Stimulated activated CD4-positive, alpha-beta T cell treated with anti-CD3 and anti-CD28 coated beads, Interleukin-1b, Interleukin-23, amount 100 ng/mL, for 4 hours (primary cell): Measurements from ENCODE around the gene ANXA11.

Source experiments
- DNase-seq, 2 donors: peaks; one replicate each; pipeline ENCODE4 v3.0.0-alpha.2; 2020; ENCODE audit warnings: low read depth in 2 of 2

Gene ANXA11

DNA sequence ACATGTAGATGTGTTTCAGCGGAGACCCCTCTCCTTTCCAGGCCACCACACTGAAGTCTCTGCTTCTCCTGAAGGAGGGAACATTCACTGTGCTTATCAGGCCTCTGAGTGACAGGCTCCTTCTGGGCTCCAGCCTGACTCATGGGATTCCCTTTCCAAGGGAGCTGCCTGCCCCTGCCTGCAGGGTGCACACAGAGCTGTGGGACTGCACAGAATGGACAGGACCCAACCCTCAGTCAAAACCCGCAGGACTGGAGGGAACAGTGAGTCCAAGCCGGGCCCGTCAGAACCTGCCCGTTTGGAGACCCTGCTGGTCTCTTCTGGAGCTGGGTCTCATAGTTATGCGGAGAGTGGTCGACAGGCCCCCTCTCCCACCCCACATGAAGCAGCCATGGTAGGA is 40.2 kb downstream of the ANXA11 start:
- DNase-seq = no peak

DNA sequence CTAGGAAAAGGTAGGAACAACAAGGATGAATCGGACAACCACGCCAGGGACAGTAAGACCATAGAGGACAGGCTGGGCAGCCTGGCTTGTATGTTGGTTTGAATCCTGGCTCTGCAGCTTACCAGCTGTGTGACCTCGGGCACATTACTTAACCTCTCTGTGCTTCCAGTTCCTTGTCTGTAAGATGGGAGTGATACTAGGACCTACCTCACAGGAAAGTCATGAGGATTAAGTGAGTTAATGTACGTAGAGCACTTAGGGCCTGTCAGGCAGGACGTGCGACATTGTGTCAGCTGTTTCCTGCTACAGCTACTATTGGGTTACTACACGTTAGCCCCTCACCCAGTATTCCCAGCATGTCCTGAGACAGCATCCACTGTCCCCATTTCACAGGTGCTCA is 40.7 kb downstream of the ANXA11 start:
- no peak for DNase-seq

DNA sequence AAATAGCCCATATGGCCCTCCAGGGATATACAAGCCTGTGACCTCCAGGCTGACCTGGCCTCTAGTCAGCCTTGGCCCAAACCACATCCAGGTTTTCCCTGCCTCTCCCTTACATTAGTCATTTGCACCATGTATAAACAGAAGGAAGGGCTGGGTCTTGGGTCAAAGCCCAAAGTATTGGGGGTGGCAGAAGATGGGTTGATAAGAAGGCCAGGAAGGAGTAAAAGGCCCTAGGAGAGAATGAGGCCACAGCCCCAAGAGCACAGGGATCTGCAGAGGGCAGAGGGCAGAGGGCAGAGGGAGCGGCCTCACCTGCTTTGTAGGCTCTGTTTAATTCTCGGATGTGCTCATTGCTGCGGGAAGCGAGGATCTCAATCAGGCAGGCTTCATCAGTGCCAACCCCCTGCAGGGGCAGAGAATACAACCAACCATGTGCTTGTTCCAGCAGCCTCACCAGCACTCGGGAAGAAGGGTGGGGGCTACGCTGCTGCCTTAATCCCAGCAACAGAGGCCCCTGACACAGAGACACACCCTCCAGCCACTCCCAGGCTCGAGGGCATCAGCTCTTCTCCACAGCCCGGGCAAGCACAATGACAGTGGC is 41.5 kb downstream of the ANXA11 start:
- no peak for DNase-seq

DNA sequence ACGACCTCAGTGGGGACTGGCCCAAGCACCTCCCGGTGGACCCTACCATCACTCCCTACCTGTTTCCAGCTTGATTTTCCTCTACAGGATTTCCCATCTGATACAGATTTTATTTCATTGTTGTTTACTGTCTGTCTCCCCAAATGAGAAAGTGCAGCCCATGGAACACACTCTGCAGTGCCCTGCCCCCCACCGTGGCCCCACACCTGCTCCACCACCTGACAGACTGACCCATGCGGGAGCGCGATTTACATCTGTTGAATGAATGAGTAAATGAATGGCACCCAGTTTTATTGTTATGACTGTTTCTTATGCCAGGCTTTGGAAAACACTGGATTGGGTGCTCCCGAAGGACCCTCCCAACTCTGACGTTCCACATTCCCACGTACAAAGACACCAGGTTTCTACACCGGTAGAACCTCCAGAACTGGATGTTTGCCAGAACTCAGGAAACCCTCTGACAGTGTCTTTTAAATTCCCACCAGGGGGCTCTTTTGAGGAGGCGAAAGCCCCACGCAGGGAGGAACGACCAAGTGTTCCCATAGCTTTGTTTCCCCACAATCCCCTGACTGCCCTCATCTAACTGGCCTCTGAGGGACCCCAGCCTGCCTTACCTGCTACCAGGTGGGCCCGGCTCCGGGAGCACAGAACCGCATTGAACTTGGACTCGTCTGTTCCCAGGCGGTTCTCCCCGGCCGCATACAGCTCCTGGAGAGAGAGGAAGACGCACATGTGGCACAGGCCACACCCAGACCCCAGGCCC is 43.8 kb downstream of the ANXA11 start:
- no peak for DNase-seq

DNA sequence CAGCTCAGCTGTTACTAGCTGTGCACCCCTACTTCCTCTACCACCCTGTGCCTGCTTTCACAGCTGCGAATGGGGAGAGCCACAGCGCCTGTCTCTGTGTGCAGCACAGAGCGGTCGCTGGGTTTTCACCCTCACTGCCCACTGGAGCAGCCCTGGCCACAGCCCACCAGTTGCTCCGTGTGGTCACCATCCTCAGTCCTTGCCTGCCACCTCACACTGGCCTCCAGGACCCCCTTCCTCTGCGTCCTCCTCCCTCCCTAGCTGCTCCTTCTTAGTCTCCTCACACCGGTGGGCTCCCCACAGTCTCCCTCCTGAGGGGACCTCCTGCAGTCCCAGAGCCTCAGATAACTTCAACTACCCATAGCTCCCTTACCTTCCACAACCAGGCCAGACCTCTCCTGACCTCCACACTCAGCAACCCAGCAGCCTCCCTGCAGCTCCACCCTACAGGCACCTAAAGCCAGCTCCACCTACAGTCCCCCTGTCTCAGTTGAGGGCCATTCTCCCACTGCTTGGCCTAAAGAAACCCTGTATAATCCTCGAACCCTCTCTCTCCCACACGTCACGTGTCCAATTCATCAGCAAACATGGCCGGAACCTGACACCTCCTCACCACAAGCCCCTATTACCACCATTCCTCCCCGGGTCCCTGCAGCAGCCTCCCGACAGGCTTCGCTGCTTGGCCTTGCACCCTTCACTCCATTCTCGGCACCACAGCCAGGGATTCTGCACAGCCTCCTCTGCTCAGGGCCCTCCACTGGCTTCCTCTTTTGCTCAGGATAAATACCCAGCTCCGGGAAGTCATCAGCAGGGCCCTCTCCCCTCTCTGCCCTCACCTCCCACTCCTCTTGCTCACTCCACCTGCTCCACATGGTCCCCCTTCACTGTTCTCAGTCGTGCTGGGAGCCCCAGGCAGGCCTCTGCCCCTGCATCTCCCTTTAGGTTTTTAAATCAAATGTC is 44.7 kb downstream of the ANXA11 start:
- no peak for DNase-seq

DNA sequence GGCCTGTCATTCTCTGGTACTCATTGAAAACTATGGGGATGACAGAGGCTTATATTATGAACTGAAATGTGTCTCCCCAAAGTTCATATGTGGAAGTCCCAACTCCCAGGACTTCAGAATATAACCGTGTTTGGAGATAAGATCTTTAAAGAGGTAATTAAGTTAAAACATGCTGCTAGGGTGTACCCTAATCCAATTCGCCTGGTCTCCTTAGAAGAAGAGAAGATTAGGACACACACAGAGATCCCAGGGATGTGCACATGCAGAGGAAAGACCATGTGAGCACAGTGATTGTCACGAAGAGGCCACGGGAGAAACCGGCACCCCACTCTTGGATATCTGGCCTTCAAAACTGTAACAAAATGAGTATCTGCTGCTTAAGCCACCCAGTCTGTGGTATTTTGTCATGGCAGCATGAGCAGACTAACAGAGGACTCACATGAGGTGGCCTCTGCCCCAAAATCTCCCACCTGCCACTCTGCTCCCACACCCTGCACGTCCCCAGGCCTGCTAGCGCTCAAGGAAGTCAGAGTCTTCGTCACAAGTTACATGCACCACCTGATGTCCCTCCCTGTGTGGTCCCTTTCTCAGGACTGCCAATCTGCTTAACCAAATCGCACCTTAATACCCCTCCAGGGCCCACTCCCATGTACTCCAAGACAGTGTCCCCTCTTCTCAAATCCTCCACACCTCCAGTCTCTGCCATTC is 46.0 kb downstream of the ANXA11 start:
- no peak for DNase-seq

DNA sequence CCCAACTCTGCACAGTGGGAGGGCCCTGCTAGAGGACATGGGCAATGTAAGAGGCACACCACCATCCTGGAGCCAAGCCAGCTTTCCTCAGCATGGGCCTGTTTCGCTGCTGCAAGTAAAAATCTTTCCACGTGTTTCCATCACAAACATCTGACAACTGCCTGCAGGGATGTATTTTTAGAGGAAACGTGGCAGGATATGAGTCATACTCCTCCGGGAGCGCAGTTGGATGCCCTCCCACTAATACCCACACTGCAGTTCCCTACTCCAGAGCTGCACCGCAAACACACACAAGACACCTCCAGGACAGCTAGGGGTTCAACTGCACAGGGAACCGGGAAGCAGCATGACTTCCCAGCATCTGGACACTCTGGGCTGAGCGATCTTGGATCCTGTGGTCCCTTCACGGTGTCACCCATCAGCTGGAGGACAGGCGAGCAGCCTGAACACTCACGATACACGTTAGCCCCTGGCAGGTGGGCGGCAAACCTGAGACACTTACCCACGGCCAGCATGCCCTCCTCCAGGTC is 46.7 kb downstream of the ANXA11 start:
- no peak for DNase-seq

DNA sequence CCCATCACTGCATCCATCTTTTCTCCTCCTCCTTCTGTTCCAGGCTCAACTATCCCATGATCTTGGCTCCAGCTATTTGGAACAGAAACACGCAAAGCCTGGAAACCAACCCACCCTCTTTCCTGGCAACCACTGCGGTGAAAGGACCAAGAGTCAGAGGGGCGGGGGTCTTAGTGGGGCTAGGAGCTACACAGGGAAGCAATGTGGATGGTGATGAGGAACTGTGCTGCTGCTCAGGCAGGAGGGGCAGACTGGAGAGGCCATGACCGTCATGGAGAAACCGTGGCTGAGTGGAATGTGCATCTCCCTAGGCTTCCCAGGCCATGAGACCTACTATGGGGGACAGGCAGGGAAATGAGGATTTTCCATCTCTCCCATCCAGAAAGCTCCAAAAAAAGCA is 47.2 kb downstream of the ANXA11 start:
- no peak for DNase-seq

DNA sequence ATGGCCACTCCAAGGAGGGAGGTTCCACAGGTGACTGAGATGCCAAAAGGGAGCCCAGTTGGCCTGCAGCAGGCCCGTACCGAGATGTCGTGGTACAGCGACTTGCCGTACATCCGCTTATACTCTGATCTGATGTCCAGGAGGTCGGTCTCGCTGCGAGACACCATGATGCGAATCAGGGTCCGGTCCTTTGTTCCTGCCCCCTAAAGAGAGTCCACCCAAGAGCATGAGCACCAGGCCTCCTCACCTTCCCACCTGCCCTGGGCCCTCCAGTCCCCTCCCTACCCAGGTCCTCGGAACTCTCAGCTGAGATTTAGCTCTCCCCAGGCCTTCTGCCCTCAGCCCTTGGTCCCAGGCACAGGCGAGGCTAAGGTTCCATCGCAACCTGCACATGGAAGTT is 47.8 kb downstream of the ANXA11 start:
- no peak for DNase-seq

DNA sequence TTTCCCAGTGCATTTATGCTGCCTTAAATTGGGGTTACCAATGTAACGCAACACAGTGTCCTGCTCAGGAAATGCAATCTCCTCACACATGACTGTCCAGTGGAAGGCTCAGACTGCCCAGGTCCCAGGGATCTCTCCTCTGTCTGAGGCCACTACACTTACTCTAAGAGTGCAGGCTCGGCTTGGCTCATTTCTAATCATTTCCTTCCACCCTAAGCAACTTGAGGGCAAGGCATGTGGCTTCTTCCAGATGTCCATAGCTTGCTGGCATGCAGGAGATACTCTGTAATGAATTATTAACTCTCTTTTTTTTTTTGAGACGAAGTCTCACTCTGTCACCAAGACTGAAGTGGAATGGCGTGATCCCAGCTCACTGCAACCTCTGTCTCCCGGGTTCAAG is 49.1 kb downstream of the ANXA11 start:
- DNase-seq = no peak

DNA sequence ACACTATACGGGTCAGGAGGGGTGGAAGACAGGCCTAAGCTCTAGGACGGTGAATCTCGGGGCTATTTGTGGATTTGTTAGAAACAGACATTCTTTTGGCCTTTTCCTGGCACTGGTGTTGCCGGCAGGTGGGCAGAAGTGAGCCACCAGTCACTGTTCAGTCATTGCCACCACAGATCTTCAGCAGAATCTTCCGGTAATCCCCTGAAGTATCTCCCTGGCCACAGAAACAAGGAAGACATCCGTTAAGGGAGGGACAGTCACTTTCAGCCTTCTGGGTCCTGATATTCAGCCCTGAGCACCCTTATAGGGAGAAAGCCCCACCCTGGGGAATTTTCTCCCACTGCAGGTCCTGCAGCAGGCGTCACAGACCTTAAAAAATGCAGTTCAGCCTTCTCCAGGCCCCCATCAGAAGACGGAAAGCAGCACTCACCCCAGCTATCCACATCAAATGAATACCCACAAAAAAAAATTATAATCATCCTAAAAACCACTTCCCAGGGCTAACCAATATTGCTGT is 49.6 kb downstream of the ANXA11 start:
- no peak for DNase-seq

DNA sequence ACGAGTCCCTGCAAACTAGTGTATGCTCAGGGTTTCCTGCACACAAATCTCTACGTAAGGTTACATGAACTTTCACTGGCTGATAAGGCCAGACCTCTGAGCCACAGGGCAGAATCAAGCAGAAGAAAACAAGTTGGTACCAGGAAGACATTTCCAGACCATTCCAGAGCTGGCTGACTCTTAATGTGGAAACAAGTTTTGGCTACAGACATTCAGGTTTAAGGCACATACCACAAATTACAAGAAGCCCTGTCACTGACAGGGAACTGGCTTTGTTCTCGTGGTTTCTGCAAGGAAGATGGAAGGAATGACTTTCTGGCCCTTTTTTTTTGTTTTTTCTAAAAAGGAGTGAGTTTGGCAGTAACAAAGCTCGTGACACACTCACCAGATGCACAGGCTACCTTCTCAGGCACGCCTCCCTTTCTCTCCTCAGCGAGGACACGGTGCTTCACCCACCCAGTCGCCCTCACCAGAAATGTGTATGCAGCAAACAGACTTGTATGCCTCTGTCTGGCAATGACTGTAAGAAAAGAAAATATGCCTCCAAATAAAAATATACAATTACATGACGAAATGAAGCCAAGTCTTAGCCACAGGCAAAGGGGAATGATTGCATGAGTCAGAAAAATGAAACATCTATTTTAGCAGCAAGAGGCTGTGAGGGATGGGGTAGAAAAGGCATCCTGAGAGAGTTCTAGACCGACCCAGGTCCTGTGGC is 50.2 kb downstream of the ANXA11 start:
- no peak for DNase-seq

DNA sequence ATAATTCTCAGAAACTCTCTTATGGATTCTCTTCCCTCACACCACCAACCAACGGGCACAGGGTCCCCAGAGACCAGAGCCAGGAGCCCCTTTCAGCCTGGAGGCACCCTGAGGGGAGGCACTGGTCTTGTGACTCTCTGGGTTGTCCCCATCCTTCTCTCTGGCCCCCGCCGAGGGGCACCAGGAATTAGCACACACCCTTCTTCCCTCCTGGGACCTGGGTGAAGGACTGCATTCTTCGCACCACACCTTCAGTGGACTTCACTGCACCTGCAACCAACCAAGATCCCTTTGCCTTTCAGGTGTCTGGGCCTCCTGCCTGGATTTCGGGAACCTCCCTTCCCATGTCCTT is 50.7 kb downstream of the ANXA11 start:
- DNase-seq = no peak

DNA sequence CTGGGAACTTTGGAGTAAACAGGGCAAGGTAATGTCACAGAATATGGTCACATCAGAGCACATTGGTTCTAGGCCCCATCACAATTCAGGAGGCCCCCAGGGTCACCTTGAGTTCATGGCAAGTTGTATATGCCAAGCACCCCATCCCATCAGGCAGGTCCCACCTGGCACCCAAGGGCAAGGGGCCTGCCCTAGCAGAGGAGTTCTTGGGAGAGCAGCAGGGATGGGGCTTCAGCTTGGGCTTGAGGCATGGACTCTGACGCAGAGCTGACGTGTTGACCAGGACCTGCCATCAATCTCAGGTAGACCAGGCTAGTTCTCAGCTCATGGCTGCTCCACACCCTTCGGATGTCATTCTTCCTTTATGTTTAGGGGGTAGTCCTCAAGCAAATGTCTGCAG is 51.9 kb downstream of the ANXA11 start:
- DNase-seq = no peak

DNA sequence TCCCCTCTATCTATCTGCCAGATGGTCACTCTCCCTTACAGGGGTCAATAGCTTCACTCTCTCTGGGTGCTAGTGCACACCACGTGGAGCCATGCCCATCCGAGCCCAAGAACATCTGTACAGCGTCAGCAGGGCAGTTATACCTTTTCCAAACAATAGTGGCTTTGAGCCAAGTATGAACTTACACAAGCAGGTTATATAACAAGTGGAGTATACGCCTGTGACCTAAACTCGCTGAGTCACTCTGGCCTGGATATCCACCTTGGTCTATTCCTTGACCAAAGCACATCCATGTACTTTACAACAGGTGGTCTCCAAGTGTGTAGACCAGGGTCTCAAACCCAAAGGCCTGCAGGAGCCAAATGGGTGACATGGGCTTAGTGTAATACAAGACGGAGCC is 52.5 kb downstream of the ANXA11 start:
- no peak for DNase-seq

DNA sequence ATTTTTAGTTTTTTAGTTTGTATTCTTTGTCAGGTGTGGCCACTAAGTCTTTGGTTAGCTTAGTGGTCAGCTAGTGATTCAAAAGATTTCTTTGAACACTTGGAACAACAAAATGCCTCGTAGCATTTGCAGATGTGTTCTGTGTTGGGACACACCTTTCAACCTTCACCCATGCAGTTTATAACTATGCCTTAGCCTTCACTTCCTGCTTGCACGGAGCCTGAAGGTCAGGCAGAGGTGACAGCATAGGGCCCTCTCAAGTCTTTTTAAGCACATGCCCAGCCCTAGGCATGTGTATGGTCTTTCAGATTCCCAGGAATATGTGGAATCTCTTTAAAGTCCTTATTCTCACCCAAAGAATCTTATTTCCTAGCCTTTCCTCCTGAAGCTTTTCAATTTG is 55.2 kb downstream of the ANXA11 start:
- DNase-seq = no peak

DNA sequence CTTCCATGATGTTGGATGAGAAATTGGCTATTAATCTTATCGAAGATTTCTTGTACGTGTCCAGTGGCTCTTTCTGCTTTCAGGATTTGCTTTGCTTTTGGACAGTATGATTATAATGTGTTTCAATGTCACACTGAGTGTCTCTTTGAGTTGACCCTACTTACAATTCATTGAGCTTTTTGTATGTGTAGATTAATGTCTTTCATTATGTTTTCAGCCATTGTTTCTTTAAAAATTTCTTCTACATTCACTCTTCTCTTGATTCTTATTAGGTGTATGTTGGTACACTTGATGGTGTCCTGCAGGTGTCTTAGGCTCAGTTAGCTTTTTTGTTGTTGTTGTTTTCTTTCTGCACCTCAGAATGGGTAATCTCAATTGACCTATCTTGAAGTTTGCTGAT is 56.2 kb downstream of the ANXA11 start:
- no peak for DNase-seq

DNA sequence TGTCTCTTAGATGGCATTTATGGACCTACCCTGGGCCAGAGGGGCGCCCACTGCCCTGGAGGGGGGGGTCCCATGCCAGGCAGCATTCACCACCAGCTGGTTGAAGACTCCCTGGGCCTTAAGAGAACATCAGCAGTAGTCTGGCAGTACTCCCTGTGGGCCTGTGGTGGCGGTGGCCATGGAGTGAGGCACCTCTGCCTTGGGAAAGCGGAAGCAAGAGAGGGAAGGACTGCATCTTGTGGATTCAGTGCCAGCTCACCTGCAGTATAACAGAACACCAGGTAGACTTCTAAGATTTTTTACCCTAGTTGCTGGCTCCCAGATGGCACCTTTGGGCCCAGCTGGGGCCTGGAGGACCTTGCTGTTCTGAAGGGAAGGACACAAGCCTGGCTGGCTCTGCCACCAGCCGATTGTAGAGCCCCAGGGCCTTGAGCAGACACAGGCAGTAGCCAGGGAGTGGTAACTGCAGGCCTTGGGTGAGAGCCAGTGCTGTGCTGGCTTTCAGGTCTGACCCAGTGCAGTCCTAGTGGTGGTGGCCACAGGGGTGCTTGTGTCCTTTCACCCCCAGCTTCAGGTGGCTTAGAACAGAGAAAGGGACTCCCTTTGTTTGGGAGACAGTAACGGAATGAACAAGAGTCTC is 57.1 kb downstream of the ANXA11 start:
- no peak for DNase-seq

DNA sequence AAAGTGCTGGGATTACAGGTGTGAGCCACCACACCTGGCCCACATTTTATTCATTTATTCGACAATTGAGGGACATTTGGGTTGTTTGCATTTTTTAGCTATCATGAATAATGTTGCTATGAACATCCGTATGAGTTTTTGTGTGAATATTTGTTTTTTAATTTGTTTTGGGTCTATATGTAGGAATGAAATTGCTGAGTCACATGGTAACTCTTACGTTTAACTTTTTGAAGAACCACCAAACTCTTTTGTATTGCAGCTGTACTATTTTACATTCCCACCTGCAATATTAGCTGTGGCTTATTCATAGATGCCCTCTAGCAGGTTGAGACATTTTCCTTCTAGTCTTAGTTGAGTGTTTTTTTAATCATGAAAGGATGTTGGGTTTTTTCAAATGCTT is 58.4 kb downstream of the ANXA11 start:
- DNase-seq = no peak
